GM19035 (cell line): ENCODE data around the gene PTPRD.
"Not testable (repeated sequence)": the region's sequence is repeated elsewhere in the genome, so short reads cannot be mapped to it uniquely, and the experiment has no call there.

Experiments
- ATAC-seq: cut with Tn5 transposase; IDR thresholded peaks from one replicate; pipeline ENCODE4 v1.9.1; 2021; ENCODE audit not compliant: unreplicated experiment

PTPRD gene

DNA sequence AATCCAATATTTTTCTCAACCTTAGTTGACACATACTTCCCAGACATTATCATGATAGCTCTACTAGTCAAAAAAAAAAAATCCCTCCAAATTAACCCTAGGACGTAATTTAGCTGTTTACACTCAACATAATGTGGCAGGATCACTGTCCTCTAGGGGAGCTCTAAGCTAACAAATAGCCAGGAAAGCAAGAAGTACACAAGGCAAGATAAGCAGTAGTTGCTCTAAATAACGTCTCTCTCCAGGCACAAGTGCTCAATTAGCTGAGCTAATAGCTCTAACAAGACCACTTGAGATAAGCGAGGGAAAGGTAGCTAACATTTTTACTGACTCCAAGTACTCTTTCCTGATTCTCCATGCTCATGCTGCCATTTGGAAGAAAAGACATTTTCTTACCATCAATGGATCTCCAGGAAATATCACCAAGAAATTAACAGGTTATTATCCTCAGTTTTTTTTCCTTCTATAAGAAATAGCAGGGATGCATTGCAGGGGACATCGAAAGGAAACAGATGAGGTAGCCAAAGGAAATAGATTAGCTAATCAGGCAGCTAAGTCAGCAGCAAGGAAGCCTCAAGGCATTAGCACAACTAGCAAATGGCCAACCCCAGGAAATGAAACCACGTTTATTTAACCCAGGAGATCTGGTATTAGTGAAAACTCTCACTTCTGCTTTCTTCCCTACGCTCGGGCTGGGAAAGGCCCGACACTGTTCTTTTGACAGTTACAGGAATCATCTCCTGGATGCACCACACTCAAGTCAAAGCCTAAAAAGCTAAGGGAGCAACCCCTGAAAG lies 614.1 kb downstream of the PTPRD start:
- ATAC-seq = no peak

DNA sequence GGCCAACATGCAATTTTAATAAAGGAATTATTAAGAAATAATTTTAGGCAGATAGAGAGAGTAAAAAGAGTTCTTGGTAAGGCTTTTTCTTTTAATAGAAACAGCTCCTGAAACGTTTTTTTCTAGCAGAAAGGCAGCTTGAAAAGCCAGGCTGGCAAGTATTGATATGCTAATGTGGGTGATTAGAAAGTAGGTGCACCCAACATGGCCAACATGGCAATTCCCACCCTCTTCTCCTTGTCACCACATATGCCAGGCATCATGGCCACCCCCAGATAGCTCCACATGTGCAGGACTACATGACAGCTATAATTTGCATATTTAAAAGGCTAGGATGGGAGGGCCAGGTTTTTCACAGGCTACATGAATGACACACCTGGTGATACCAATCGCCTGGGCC lies 615.2 kb downstream of the PTPRD start:
- ATAC-seq = no peak

DNA sequence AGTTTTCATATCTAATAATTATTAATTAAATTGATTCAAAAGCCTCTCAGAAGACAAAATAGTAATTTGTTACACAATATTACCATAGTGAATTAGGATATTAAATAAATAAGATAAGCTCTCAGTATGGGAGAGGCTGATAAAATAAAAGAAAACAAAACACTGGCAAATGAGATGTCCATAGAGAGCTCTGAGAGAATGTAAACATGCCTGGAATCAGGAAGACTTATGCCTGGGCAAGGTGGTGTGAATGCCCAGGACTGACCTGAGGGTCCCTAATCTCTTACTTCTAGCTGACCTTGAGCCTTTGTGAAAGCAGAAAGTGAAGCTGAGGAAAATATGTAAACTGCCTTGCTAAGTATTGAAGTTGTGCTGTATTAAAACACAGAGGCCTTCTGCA lies 616.5 kb downstream of the PTPRD start:
- ATAC-seq = no peak

DNA sequence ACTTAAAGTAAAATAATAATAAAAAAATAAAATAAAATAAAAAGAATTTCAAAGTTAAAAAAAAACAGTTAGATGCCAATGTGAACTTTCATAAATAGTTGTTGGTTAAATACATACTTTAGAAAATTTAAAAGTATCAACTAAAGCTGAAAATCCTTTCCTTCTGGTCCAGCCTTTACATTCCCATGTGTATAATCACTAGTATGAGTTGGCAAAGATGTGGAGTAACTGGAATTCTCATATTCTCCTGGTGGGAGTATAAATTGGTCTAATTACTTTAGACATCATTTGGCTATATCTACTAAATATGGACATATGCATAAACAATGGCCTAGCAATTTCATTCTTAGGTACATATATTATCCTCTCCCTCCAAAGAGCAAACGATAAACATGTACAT lies 619.9 kb downstream of the PTPRD start:
- no peak for ATAC-seq

DNA sequence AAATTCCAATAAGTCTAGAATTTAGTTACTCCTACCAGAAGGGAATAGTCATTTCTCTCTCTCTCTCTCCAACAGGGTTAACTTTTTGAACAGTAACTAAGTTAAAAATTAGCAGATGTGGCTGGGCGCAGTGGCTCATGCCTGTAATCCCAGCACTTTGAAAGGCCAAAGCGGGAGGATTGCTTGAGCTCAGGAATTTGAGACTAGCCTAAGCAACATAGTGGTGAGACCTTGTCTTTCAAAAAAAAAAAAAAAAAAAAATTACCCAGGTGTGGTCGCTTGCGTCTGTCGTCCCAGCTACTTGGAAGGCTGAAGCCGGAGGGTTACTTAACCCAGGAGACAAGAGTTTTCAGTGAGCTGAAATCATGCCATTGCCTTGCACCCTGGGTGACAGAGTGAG lies 639.7 kb downstream of the PTPRD start:
- ATAC-seq = no peak

DNA sequence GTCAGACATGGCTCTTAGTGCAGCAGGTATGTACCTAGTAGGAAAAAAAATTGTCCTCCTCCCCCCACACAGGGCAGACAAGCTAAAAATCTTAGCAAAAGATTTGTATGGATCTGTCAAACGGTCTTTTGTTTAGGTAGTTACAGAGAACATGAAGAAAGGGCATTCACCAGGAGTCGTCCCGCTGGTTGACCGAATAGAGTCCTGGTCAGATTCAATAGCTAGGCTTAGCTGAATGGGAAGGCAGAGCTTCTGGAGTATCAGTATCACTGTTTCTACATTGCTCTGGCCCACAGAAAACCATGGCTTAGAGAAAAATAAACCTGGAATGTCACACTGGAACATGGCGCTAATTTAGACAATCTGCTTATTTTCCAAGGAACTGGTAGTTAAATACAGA lies 642.3 kb downstream of the PTPRD start:
- ATAC-seq = no peak

DNA sequence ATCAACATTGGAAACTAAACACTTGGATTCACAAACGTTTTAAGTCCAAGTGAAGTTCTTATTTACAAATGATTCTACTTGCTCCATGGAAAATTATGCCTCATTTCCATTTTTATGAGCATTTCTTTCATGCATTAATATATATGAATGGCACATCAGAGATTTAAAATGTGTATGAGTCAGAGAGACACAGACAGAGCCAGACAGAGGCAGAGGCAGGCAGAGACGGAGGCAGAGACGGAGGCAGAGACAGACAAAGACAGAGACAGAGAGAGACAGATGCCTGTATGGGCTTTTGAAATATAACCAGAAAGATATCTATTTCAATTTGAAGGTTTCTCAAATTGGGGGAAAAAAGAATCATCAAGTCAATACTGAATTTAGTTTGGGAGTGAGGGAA lies 649.0 kb downstream of the PTPRD start:
- ATAC-seq = no peak

DNA sequence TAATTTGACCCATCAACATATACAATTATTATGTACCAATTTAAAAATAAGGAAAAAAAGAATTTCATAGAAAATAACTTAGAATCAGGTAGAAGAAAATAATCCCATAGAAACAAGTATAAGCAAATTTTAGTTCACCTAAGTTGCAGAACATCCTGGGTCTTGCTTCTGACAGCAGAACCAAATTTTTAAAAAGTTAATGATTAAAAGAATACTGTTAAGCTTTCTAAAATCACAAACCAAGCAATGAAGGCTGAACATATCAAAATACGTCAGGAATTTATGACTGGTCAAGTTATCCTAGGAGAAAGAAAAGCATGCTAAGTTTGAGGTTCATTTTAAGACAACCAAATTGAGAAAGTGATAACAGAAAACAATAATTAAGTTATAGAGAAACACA lies 650.9 kb downstream of the PTPRD start:
- no peak for ATAC-seq

DNA sequence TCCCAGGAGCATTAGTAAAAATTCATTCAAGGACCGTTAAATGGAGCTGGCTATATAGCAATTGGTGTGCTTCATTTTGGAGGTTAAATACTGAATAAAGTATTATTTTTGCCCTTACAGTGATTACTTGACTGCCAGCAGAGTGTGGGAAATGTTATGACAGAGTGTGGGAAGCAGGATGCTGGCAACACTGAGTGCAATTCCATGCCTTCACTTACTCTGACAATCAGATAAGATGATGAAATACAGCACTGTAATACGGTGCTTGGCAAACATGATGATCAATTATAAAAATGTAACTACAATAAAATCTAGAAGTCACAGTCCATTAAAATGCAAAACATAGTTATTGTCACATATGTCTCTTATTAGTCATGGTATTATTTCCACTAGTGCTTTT lies 651.3 kb downstream of the PTPRD start:
- no peak for ATAC-seq

DNA sequence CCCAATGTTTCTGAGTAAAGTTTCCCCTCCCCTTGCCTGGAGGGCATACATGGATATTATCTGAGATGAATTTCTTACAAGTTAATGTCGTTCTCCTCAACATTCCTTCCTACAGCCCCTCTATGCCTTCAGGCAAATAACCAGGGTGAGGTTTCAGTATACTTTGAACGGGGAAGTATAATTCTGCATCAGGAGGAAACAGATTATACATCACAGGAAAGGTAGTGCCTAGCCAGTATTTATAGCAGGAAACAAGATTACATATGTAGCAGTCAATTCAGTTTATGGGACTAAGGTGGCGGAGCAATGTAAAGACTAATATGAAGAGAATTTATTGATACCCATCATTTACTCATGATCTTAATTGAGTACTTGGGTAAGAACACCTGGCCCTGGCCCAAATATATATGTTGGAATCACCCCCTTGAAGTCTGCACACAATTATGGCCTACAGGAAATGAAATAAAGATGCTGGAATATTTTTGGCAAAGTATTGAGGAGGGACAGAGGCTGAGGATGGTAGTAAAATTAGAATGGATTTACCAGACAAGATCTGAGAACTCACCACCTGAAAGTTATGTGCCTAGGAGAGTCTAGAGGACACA lies 661.1 kb downstream of the PTPRD start:
- ATAC-seq = no peak

DNA sequence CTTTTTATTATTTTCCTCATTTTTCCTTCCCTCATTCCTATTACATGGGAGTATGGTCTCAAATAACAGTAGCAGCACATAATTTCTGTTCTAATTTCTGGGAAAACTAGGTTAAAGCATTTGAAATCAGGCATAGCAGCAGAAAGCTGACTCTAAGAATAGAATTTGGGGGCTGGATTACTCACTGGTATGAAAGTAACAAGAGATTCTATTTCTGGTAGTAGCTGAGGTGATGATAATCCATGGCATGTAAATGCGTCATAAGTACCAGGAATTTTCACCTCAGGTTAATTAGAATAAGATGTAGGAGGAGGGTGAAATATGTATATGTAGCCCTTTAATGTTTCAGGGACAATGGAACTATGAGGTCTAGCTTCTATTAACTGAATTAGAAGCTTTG lies 662.0 kb downstream of the PTPRD start:
- no peak for ATAC-seq

DNA sequence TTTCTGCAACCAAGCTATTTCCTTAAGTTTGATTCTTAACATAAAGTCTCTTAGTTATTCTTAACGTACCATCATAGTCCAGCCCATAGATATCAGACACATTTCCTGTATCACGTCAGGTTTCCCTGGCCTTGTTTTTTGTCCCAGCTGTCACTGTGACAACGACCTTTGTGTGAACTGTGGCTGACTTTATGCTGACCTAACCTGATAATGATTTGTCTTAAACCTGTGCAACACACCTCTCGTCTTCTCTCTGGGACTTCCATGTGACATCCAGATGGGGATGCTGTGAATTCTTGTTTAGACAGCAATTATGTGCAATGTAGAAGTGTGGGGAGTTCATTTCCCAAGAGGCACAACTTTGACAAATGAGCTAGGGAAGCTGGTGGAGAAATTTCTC lies 662.8 kb downstream of the PTPRD start:
- no peak for ATAC-seq

DNA sequence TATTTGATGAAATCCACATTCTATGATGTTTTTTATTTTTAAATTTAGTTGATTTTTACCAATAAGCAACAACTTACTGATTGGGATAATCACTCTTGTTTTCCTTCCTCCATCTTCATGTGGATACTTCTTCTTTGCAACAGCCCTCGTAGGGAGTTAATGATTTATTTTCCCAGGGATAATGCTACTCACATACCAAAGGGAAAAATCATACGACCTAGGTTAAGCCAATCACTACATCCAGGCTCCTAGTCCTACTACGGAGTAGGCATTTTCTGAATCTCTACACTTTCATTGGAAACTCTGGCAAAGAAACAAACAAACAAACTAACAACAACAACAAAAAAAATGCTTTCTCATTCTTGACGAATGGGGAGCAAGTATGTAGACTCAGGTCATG lies 663.4 kb downstream of the PTPRD start:
- ATAC-seq = no peak

DNA sequence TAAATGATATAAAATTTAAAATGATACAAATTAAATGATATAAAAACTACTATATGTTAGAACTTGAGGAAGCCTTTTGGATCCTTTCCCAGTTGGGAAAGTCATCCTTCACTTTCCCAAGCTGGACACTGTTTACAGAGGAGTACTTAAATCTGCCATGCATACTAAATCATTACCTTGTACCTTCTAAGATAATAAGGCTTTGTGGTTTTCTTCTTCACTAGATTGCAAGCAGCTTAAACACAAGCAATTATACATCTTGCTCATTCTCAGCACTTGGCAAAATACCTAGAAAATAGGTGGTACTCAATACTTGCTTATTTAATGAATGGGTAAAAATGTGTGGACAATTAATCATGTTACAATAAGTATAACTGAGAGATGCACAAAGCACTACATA lies 666.8 kb downstream of the PTPRD start:
- ATAC-seq = no peak

DNA sequence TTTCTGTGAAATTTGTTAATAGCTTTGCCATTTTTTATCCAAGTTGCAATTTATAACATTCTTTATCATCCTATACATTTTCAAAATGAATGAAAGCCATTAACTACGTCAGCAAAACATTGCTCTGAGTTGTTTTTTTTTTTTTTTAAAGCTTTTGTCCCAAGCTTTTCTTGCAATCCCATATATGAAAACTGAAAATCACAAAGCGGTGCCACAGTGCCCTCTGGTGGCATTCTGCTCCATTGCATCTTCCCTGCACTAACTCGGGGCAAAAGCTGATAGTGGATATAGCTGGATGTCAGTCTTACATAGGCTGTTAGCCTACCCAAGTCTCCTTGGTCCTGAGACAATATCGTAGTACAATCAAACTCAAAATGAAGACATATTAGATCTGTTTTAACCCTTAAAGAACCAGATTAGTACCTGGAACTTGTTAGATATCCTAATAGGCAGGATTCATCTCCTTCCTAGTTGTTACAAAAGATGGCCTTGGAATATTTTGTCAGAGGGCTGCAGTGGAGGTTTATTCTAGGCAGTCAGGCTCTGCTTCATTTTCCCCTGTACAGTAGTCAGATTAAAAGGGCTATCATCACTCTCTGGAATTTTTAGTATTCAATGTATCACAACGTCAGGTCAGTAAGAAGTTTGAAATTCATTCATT lies 669.9 kb downstream of the PTPRD start:
- peak; percentile 80 for ATAC-seq

DNA sequence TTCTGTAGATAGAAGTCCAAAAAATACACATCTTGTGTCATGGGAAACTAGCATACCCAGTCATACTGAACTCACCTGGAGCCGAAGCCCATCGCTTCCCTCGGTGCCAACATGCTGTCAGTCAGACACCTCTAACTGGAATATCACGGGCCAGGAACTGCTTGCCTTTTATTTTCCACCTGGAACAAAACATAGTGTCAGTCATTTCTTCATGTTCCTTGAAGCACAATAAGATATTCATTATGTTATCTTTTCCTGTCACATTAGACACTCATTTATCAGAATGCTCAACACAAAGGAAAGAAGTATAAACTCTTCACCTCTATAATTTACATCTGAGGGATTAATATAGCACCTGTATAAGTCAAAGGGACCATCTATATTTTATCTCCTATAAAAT lies 674.4 kb downstream of the PTPRD start:
- no peak for ATAC-seq

DNA sequence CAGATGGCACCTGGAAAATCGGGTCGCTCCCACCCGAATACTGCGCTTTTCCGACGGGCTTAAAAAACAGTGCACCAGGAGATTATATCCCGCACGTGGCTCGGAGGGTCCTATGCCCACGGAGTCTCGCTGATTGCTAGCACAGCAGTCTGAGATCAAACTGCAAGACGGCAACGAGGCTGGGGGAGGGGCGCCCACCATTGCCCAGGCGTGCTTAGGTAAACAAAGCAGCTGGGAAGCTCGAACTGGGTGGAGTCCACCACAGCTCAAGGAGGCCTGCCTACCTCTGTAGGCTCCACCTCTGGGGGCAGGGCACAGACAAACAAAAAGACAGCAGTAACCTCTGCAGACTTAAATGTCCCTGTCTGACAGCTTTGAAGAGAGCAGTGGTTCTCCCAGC lies 681.3 kb downstream of the PTPRD start:
- not testable (repeated sequence) for ATAC-seq

DNA sequence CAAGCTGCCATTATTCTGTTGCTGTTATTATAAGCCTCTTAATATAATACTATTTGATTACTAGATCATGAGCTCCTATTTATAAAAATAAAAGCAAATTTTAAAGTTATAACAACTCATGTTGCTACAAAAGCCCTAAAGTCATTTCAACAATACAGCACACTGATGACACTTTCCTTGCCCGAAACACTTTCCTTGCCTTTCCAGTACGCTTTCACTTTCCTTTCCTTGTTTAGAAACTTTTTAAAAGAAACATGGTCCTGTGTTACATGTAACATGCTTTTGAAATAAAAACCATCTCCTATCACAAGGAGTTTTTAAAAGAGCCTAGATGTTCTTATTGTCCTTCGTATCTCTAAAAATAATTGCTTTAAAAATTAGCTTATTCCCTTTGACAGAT lies 688.4 kb downstream of the PTPRD start:
- ATAC-seq = no peak

DNA sequence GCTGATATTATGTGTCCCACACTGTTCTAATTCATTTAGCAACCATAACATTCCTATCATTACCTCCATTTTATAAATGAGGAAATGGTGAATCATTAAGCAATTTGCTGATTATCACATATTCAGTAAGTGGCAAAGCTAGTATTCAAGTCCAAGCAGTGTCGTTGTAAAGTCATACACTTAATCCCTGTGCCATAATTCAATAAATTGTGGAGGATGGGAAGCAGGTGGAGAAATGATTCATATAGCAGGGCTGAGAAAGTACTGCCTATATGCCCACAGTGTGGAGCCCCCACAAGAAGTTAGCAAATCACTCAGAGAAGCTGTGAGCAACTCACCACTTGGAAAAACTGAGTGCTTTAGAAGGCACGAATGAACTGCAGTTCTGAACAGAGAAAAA lies 691.0 kb downstream of the PTPRD start:
- ATAC-seq = no peak

DNA sequence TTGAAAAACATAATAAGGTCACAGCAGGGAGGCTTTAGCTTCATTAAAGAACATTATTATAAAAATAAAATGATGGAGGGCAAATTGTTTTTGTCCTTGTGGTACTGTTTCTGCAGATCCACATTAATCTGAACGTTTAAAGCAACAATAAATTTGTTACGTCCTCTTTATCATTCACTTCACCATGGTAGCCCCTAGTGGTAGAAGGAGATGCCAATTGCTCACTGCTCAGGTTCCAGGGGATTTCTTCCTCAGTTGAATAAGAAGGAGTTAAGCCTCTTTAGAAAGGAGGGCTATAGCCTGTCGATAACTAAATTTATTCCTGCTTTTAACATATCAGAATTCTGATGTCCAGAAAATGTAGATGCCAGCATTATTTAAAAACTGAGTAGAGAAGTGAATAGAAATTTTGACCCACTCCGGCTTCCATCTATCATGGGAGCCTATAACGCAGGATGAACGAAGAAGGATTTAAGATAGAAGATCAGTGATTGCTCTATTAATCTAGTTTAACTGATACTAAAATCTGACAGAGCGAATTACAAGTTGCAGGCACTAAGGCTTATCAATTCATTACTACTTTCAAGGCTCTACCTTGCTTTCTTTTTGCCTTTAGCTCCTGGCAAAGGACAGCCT lies 692.3 kb downstream of the PTPRD start:
- ATAC-seq = no peak

DNA sequence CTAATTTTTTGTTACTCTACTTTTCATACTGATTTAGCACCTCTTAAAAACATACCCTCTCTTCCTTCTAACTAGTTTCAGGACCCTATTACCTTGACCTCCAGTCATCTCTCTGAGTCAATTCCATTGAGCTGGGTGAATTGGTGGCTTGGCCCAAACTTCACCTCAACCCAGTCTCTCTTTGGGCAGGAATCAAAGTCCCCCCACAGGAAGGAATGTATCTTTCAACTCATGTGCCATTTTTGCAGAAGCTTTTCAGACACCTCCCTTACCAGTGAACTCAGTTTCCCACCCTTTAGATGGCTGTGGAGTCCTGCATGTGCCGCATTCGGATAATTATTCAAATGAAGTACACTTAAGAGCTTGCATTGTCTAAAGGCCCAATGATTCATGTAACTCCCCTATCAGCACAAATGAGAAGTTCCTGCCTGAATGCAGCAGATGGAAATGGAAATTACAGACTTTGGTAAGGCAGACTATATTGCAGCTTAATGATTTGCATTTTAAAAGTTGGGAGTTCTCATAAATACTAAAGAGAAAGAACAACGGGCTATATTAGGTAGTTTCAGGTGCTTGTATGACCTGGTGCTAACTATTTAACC lies 693.5 kb downstream of the PTPRD start:
- ATAC-seq = no peak

DNA sequence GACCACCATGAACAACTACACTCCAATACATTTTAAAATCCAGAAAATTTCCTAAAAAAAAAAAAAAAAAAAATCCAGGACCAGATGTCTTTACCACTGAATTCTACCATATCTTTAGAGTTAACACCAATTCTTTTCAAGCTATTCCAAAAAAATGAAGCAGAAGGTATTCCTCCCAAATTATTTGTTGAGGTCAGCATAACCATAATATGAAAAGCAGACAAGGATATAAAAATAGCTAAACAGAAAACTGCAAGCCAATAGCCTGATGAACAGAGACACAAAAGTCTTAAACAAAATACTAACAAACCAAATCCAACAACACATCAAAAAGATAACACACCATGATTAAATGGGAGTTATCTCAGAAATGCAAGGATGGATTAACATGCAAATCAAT lies 695.4 kb downstream of the PTPRD start:
- ATAC-seq = no peak
